Gastroesophageal sphincter (tissue), 4 donors: Measurements from ENCODE around the gene EHMT1. TPM values are rescaled to one million over a fixed set of nuclear protein-coding genes. Genes with fewer than 3 reads are reported as not detected.

Source experiments
- ATAC-seq: fragments of 150-250 bp; one replicate; pipeline ENCODE4 v1.9.1; 2016; ENCODE audit warnings: mild to moderate bottlenecking, moderate library complexity
- H3K27ac ChIP-seq, 4 donors: fragments of 200-600 bp; sonication (generic) in 3 of 4; 1 replicate in 3 of 4; 2 replicates in 1 of 4; pipeline ENCODE4 v1.5.1; 2016 to 2019
- H3K27me3 ChIP-seq: fragments of 200-600 bp; sonication (generic); one replicate; pipeline ENCODE4 v1.5.1; 2019
- H3K36me3 ChIP-seq, 2 donors: fragments of 200-600 bp; sonication (generic); one replicate each; pipeline ENCODE4 v1.5.1; 2019; ENCODE audit warnings: control low read depth in 1 of 2
- H3K4me1 ChIP-seq, 3 donors: fragments of 200-600 bp; sonication (generic); 1 replicate in 2 of 3; 2 replicates in 1 of 3; pipeline ENCODE4 v1.5.1; 2016 to 2019; ENCODE audit warnings: control low read depth in 2 of 3
- H3K4me3 ChIP-seq, 2 donors: fragments of 200-600 bp; sonication (generic); one replicate each; pipeline ENCODE4 v1.5.1; 2019; ENCODE audit warnings: mild to moderate bottlenecking in 1 of 2, moderate library complexity in 1 of 2
- H3K9me3 ChIP-seq, 3 donors: fragments of 200-600 bp; sonication (generic); one replicate each; pipeline ENCODE4 v1.5.1; 2017 to 2019; ENCODE audit warnings: control low read depth in 2 of 3
- EP300 ChIP-seq: sonication (generic); formaldehyde crosslinking; IDR thresholded peaks from one replicate; pipeline ENCODE4 v1.6.1; 2017; ENCODE audit warnings: antibody characterized with exemption, mild to moderate bottlenecking
- POLR2A ChIP-seq, 2 donors: fragments of 450-650 bp; IDR thresholded peaks; one replicate each; pipeline ENCODE4 v1.6.1; 2017; ENCODE audit warnings: antibody characterized with exemption in 2 of 2, mild to moderate bottlenecking in 2 of 2, moderate library complexity in 1 of 2
- POLR2AphosphoS5 ChIP-seq: sonication (generic); formaldehyde crosslinking; IDR thresholded peaks from one replicate; pipeline ENCODE4 v1.6.1; 2017; ENCODE audit warnings: antibody characterized with exemption
- WGBS, 2 donors: methylation state at CpG; one replicate each; pipeline ENCODE4 v1.1.5; 2018; ENCODE audit warnings: low coverage in 1 of 2; 5-methylcytosine and 5-hydroxymethylcytosine counted together
- total RNA-seq, 4 donors: library from RNA; depleted of rRNA; stranded (reverse); fragments of >200 nt; gene quantifications; one replicate each; pipeline ENCODE4 v1.1.0, GENCODE V29; 2016
- TF ChIP-seq, protein P1 (sequence below), 4 experiments: fragments of 200-600 bp in 2 of 4; fragments of 450-650 bp in 2 of 4; sonication (generic) in 1 of 4; IDR thresholded peaks; one replicate each; pipeline ENCODE4 v1.5.1; 2017 to 2019; ENCODE audit warnings: antibody characterized with exemption in 4 of 4, mild to moderate bottlenecking in 2 of 4, moderate library complexity in 2 of 4

EHMT1 gene
- total RNA-seq, 4 donors from 2014 or later, result 49.2 to 79.7 (median 64.7) TPM

GRCh38 chr9:137825324-137825989, 206.7 kb downstream of the EHMT1 start:
- H3K9me3 ChIP-seq, result peaks cover 0 to 22% (median 0%) of the 10 kb centered on the region in 3 donors
- TF ChIP-seq EP300, result no peak
- TF ChIP-seq POLR2AphosphoS5, result no peak
- no peak for TF ChIP-seq POLR2A (IDR thresholded peaks at IDR 0.05)
- TF ChIP-seq, protein P1, sequence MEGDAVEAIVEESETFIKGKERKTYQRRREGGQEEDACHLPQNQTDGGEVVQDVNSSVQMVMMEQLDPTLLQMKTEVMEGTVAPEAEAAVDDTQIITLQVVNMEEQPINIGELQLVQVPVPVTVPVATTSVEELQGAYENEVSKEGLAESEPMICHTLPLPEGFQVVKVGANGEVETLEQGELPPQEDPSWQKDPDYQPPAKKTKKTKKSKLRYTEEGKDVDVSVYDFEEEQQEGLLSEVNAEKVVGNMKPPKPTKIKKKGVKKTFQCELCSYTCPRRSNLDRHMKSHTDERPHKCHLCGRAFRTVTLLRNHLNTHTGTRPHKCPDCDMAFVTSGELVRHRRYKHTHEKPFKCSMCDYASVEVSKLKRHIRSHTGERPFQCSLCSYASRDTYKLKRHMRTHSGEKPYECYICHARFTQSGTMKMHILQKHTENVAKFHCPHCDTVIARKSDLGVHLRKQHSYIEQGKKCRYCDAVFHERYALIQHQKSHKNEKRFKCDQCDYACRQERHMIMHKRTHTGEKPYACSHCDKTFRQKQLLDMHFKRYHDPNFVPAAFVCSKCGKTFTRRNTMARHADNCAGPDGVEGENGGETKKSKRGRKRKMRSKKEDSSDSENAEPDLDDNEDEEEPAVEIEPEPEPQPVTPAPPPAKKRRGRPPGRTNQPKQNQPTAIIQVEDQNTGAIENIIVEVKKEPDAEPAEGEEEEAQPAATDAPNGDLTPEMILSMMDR (IDR thresholded peaks at IDR 0.05), result no peak
- 97 to 100% methylated on average over 10 to 12 of the region's 13 CpGs for WGBS, 2 donors
- no peaks in the 10 kb centered on the region for H3K27me3 ChIP-seq
- no peak overlapping the region for H3K4me3 ChIP-seq
- H3K27ac ChIP-seq, result no peak overlapping the region
- H3K36me3 ChIP-seq, result peaks cover 0 to 93% of the 10 kb centered on the region in 2 donors
- ATAC-seq, result no peak
- no peaks in the 10 kb centered on the region for H3K4me1 ChIP-seq

GRCh38 chr9:137827908-137828526, 209.2 kb downstream of the EHMT1 start:
- Histone ChIP-seq H3K27me3 (no peaks in the 10 kb centered on the region), H3K27ac (no peak overlapping the region), H3K4me3 (no peak overlapping the region), H3K4me1 (no peaks in the 10 kb centered on the region), H3K36me3 (peaks cover 0 to 91% of the 10 kb centered on the region in 2 donors), H3K9me3 (peaks cover 0 to 11% (median 0%) of the 10 kb centered on the region in 3 donors)
- WGBS, 2 donors, result 100% methylated on average over 3 of the region's 20 CpGs; no CpG with 5 or more reads in 1 of the 2 donors
- no peak for TF ChIP-seq EP300
- TF ChIP-seq, protein P1 (IDR thresholded peaks at IDR 0.05), result no peak
- TF ChIP-seq POLR2AphosphoS5, result no peak
- TF ChIP-seq POLR2A (IDR thresholded peaks at IDR 0.05), result no peak
- no peak for ATAC-seq

GRCh38 chr9:137828527-137829259, 209.9 kb downstream of the EHMT1 start:
- no peak for ATAC-seq
- H3K9me3 ChIP-seq, result peaks cover 0 to 11% (median 0%) of the 10 kb centered on the region in 3 donors
- no peaks in the 10 kb centered on the region for H3K27me3 ChIP-seq
- H3K36me3 ChIP-seq, result peaks cover 0 to 91% of the 10 kb centered on the region in 2 donors
- no peak overlapping the region for H3K27ac ChIP-seq
- no peaks in the 10 kb centered on the region for H3K4me1 ChIP-seq
- 80 to 86% methylated on average over 2 to 6 of the region's 21 CpGs for whole genome bisulfite sequencing, 2 donors
- H3K4me3 ChIP-seq, result no peak overlapping the region
- TF ChIP-seq, protein P1 (IDR thresholded peaks at IDR 0.05), result no peak
- TF ChIP-seq POLR2AphosphoS5, result no peak
- TF ChIP-seq EP300, result no peak
- TF ChIP-seq POLR2A (IDR thresholded peaks at IDR 0.05), result no peak

DNA sequence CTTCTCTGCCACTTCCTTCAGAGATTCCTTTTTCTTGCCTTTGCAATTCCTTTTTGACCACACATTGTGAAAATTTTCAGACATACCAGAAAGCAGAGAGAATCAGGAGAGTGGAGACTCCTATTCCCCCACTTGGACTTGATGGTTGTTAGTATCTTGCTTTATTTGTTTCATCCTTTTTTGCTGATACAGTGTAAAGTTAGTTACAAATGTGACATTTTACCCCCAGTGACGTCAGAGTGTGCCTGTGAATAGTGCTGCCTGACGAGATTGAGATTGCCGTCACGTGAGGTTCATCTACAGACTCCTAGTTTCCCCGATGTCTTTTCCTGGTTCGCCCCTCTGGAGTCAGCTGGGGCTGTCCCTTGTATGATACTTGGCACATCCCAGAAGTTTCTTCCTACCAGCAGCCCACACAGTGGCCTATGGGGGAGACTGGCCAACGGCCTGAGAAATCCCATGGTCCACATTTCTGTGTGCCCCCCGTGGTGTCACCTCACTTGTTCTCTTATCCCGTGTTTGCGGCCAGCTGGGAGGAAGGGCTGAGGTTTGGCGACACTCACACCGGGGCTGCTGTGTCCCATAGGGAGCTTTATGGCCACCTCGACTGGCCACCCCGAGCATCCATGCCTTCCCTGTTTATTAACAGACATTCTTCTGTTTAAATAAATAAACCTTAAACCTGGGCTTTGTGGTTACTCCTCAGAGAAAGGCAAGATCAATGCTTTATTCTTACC, 210.6 kb downstream of the EHMT1 start:
- 90 to 94% methylated on average over 6 to 14 of the region's 14 CpGs for WGBS, 2 donors
- TF ChIP-seq, protein P1 (IDR thresholded peaks at IDR 0.05), result no peak
- TF ChIP-seq POLR2A (IDR thresholded peaks at IDR 0.05) (no peak), EP300 (no peak), POLR2AphosphoS5 (no peak)
- H3K9me3 ChIP-seq, result peaks cover 0 to 11% (median 0%) of the 10 kb centered on the region in 3 donors
- no peaks in the 10 kb centered on the region for H3K4me1 ChIP-seq
- no peaks in the 10 kb centered on the region for H3K27me3 ChIP-seq
- peaks cover 0 to 91% of the 10 kb centered on the region in 2 donors for H3K36me3 ChIP-seq
- no peak for ATAC-seq
- no peak overlapping the region for H3K27ac ChIP-seq
- H3K4me3 ChIP-seq, result no peak overlapping the region
